PC-3 (cell line): ENCODE data around the gene AKAP9. TPM values are rescaled to one million over a fixed set of nuclear protein-coding genes. Genes with fewer than 3 reads are reported as not detected.

ENCODE experiments used
- ATAC-seq: fragments of 200-7000 bp; cut with Tn5 transposase; 2 replicates; pipeline ENCODE4 v1.9.1; 2020; ENCODE audit warnings: mild to moderate bottlenecking, moderate library complexity
- BruUV-seq: library from RNA; stranded (reverse); fragments of 400-500 nt; replicated peaks from 2 replicates; lab custom pipeline; 2021; lab: Mats Ljungman, UMichigan
- CTCF ChIA-PET: fragments of 300-600 bp; sonication (Branson Sonifier 250); formaldehyde crosslinking; loops from one replicate; lab custom pipeline; 2022; ENCODE audit warnings: antibody characterized with exemption; lab: Charles Lee
- POLR2A ChIA-PET: fragments of 300-600 bp; sonication (Branson Sonifier 250); formaldehyde crosslinking; loops from one replicate; lab custom pipeline; 2022; ENCODE audit warnings: antibody characterized with exemption; ENCODE audit not compliant: unreplicated experiment; lab: Charles Lee
- DNase-seq: peaks from one replicate; pipeline ENCODE4 v3.0.0-alpha.2; 2015
- H2AFZ ChIP-seq: fragments of 300-600 bp; sonication (generic); 2 replicates; pipeline ENCODE4 v1.6.0; 2016; ENCODE audit warnings: antibody characterized with exemption, low read length
- H3F3A ChIP-seq: fragments of 300-600 bp; sonication (generic); one replicate; pipeline ENCODE4 v1.6.0; 2017; ENCODE audit warnings: antibody characterized with exemption, low read length, control low read depth, mild to moderate bottlenecking; ENCODE audit not compliant: unreplicated experiment
- H3K27ac ChIP-seq: fragments of 300-600 bp; sonication (generic); 2 replicates; pipeline ENCODE4 v1.5.1; 2016; ENCODE audit warnings: mild to moderate bottlenecking, low read length
- H3K27me3 ChIP-seq: fragments of 300-600 bp; sonication (generic); 2 replicates; pipeline ENCODE4 v1.6.1; 2016; ENCODE audit warnings: low read length, mixed read lengths
- H3K36me3 ChIP-seq: fragments of 300-600 bp; sonication (generic); 2 replicates; pipeline ENCODE4 v1.6.1; 2016; ENCODE audit warnings: low read depth, mixed run types, low read length, mixed read lengths
- H3K4me1 ChIP-seq: fragments of 300-600 bp; sonication (generic); 2 replicates; pipeline ENCODE4 v1.5.1; 2016; ENCODE audit warnings: low read length; ENCODE audit not compliant: insufficient read depth
- H3K4me2 ChIP-seq: fragments of 300-600 bp; sonication (generic); 2 replicates; pipeline ENCODE4 v1.6.0; 2016; ENCODE audit warnings: low read length
- H3K4me3 ChIP-seq: fragments of 300-600 bp; sonication (generic); 2 replicates; pipeline ENCODE4 v1.5.1; 2016; ENCODE audit warnings: mild to moderate bottlenecking, low read length, mixed read lengths
- H3K79me2 ChIP-seq: fragments of 300-600 bp; sonication (generic); 2 replicates; pipeline ENCODE4 v1.6.1; 2017; ENCODE audit warnings: low read length, mixed read lengths
- H3K9ac ChIP-seq: fragments of 300-600 bp; sonication (generic); 2 replicates; pipeline ENCODE4 v1.6.0; 2016; ENCODE audit warnings: mild to moderate bottlenecking, low read length
- H3K9me2 ChIP-seq: fragments of 300-600 bp; sonication (generic); replicated peaks from 2 replicates; pipeline ENCODE4 v1.6.1; 2016; ENCODE audit warnings: mixed run types, low read length, mixed read lengths
- H3K9me3 ChIP-seq: fragments of 300-600 bp; sonication (generic); 2 replicates; pipeline ENCODE4 v1.6.1; 2016; ENCODE audit warnings: low read length, mixed read lengths
- H4K20me1 ChIP-seq: fragments of 300-600 bp; sonication (generic); 2 replicates; pipeline ENCODE4 v1.6.1; 2016; ENCODE audit warnings: low read length, mixed read lengths
- CTCF ChIP-seq: fragments of 300-600 bp; sonication (generic); conservative IDR thresholded peaks from 2 replicates; pipeline ENCODE4 v1.5.1; 2017; ENCODE audit warnings: antibody characterized with exemption, low read depth, mild to moderate bottlenecking, low read length
- EZH2 ChIP-seq: fragments of 300-600 bp; sonication (generic); IDR thresholded peaks from one replicate; pipeline ENCODE4 v1.6.1; 2017; ENCODE audit warnings: antibody characterized with exemption, mild to moderate bottlenecking, low read length; ENCODE audit not compliant: unreplicated experiment
- EZH2phosphoT487 ChIP-seq: fragments of 300-600 bp; sonication (generic); IDR thresholded peaks from 2 replicates; pipeline ENCODE4 v1.6.1; 2018; ENCODE audit warnings: mild to moderate bottlenecking, antibody characterized with exemption, low read length, borderline replicate concordance
- intact Hi-C: fragments of 100-400 bp; cut with micrococcal nuclease; formaldehyde crosslinking; loops from 2 replicates; pipeline ENCODE4 v1.9.0; 2023
- total RNA-seq: library from RNA; depleted of rRNA; stranded (reverse); fragments of >200 nt; gene quantifications from 2 replicates; pipeline ENCODE4 v1.2.3, GENCODE V29; 2014

Gene AKAP9
- total RNA-seq, 1 experiment from 2014 or later = 24.9 TPM

- Histone ChIP-seq H3F3A (peaks cover 5% of the 10 kb centered on the region), H3K27ac (no peak overlapping the region), H3K36me3 (no peaks in the 10 kb centered on the region; the same call in 1 of the 2 replicates), H3K9me3 (no peaks in the 10 kb centered on the region), H3K4me2 (no peak overlapping the region), H2AFZ (no peak overlapping the region), H3K9ac (no peak overlapping the region), H3K4me1 (peaks cover 17% of the 10 kb centered on the region), H3K4me3 (no peak overlapping the region), H3K27me3 (no peaks in the 10 kb centered on the region), H3K9me2 (no peaks in the 10 kb centered on the region), H3K79me2 (no peaks in the 10 kb centered on the region), H4K20me1 (no peaks in the 10 kb centered on the region)
- ATAC-seq (no peak), DNase-seq (no peak)
- TF ChIP-seq EZH2 (no peak), EZH2phosphoT487 (no peak), CTCF (no peak)
- intact Hi-C loops = no loop called here
- ChIA-PET CTCF (no interaction called here), POLR2A (no interaction called here)
- no TSS peak for BruUV-seq
Observed at GRCh38 chr7:92052684-92053083, 112.0 kb downstream of the AKAP9 start.

GRCh38 chr7:92053312-92053711 lies 112.7 kb downstream of the AKAP9 start:
- no peak overlapping the region for H3K4me3 ChIP-seq
- no peak overlapping the region for H2AFZ ChIP-seq
- no peaks in the 10 kb centered on the region for H4K20me1 ChIP-seq
- peaks cover 5% of the 10 kb centered on the region for H3F3A ChIP-seq
- no peaks in the 10 kb centered on the region for H3K79me2 ChIP-seq
- no peak overlapping the region for H3K4me2 ChIP-seq
- H3K9me2 ChIP-seq = no peaks in the 10 kb centered on the region
- intact Hi-C loops = no loop called here
- peaks cover 22% of the 10 kb centered on the region for H3K4me1 ChIP-seq
- no peaks in the 10 kb centered on the region; the same call in 1 of the 2 replicates for H3K36me3 ChIP-seq
- ChIA-PET CTCF (no interaction called here), POLR2A (interaction anchor here (0.6 kb wide), 1 partner anchor 29 kb away, joined by 6 read pairs; no protein-coding TSS in a partner anchor)
- TF ChIP-seq EZH2 = no peak
- TF ChIP-seq CTCF = no peak
- no peak for TF ChIP-seq EZH2phosphoT487
- BruUV-seq = no TSS peak
- H3K9me3 ChIP-seq = no peaks in the 10 kb centered on the region
- H3K9ac ChIP-seq = no peak overlapping the region
- no peaks in the 10 kb centered on the region for H3K27me3 ChIP-seq
- ATAC-seq = no peak
- DNase-seq = no peak
- no peak overlapping the region for H3K27ac ChIP-seq

DNA sequence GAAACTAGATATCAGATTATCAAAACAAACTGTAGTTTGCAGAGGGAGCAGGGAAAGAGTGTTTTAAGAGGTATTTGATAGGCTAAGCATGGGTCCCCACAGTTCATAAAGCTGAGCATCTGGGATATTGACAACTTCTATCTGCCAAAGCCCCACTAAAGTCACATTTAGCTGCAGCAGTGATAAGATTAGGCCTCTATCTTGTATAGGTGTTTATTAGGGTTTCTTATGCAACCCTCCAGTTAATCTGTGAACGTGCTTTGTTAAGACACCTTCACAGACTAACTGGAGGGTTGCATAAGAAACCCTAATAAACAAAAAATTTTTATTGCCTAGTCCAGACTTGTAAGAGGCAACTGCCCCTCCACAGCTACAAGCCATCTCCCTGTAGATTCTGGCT lies 115.6 kb downstream of the AKAP9 start:
- H4K20me1 ChIP-seq = no peaks in the 10 kb centered on the region
- no peaks in the 10 kb centered on the region for H3K9me2 ChIP-seq
- BruUV-seq = no TSS peak
- H3K4me1 ChIP-seq = peaks cover 22% of the 10 kb centered on the region
- H3K27ac ChIP-seq = 0 out of 2 replicates have a peak overlapping the region, but pooled peaks have one; percentile 17
- no peak overlapping the region for H3K4me2 ChIP-seq
- CTCF ChIA-PET = interaction anchor here (1.2 kb wide), 1 partner anchor 175 kb away, joined by 4 read pairs; no protein-coding TSS in a partner anchor
- TF ChIP-seq CTCF (no peak), EZH2phosphoT487 (no peak), EZH2 (no peak)
- no peak overlapping the region for H3K4me3 ChIP-seq
- ATAC-seq (no peak), DNase-seq (no peak)
- no peak overlapping the region for H2AFZ ChIP-seq
- no peak overlapping the region for H3K9ac ChIP-seq
- POLR2A ChIA-PET = interaction anchor here (1.5 kb wide), 1 partner anchor 19 kb away, joined by 3 read pairs; no protein-coding TSS in a partner anchor
- H3F3A ChIP-seq = peaks cover 5% of the 10 kb centered on the region
- no peaks in the 10 kb centered on the region; the same call in 1 of the 2 replicates for H3K36me3 ChIP-seq
- H3K9me3 ChIP-seq = no peaks in the 10 kb centered on the region
- H3K79me2 ChIP-seq = no peaks in the 10 kb centered on the region
- intact Hi-C loops = loop anchor here (2.0 kb wide), 1 partner anchor 115 kb away; the partner anchor contains the start of gene AKAP9
- H3K27me3 ChIP-seq = no peaks in the 10 kb centered on the region
